ENCODE results near the gene CWC27. TPM values are rescaled to one million over a fixed set of nuclear protein-coding genes. Genes with fewer than 3 reads are reported as not detected.

Gene CWC27
- total and polyA plus RNA-seq, 9 of the 15 experiments (the other 6 are each of a cell fraction or from before 2014, with no cell fraction given) = 19.7 to 49.3 (median 38.3) TPM

- TF ChIP-seq MAZ (CRISPR knock-in tag; conservative IDR thresholded peaks at IDR 0.05 in 1 of 2, IDR thresholded peaks at IDR 0.05 in 1 of 2) = peak; percentile 36 to 72; a peak in 1 of 4 replicates
- peak; percentile 41; the same call in 1 of the 2 replicates for TF ChIP-seq MAFF (IDR thresholded peaks at IDR 0.05; ENCODE audit: low read length)
- no peak for TF ChIP-seq FOXP4 (CRISPR knock-in tag; IDR thresholded peaks at IDR 0.05; ENCODE audit: borderline replicate concordance)
- no peak for TF ChIP-seq E2F3 (CRISPR knock-in tag; IDR thresholded peaks at IDR 0.05)
- TF ChIP-seq CBFA2T2 (conservative IDR thresholded peaks at IDR 0.05) = no peak
- TF ChIP-seq SMARCA4 (IDR thresholded peaks at IDR 0.05) = peak; percentile 31; the same call in 1 of the 2 replicates
- TF ChIP-seq ZNF174 (CRISPR knock-in tag; IDR thresholded peaks at IDR 0.05) = no peak
- TF ChIP-seq MEF2A (IDR thresholded peaks at IDR 0.05; ENCODE audit: control insufficient read depth, low read depth, low read length) = no peak
- TF ChIP-seq PPARD (CRISPR knock-in tag; IDR thresholded peaks at IDR 0.05) = no peak
- TF ChIP-seq FOS (IDR thresholded peaks at IDR 0.05; ENCODE audit: extremely low read depth, insufficient read length) = no peak
- TF ChIP-seq RBM15 (IDR thresholded peaks at IDR 0.05; ENCODE audit: insufficient read depth, low read length) = no peak
- no peak for TF ChIP-seq CEBPB (tag; IDR thresholded peaks at IDR 0.05)
- no peak for TF ChIP-seq NFE2L1 (tag; IDR thresholded peaks at IDR 0.05; ENCODE audit: borderline replicate concordance, low read depth)
- no peak for TF ChIP-seq SNAPC5 (CRISPR knock-in tag; IDR thresholded peaks at IDR 0.05)
- no peak for TF ChIP-seq ZNF561 (CRISPR knock-in tag; conservative IDR thresholded peaks at IDR 0.05)
- no peak for TF ChIP-seq KLF1 (tag; IDR thresholded peaks at IDR 0.05)
- no peak for TF ChIP-seq CC2D1A (IDR thresholded peaks at IDR 0.05)
- no peak for TF ChIP-seq RUNX1 (IDR thresholded peaks at IDR 0.05; ENCODE audit: low read depth)
- TF ChIP-seq CSDE1 (IDR thresholded peaks at IDR 0.05) = 0 out of 4 replicates have a peak, but pooled peaks of 1 of the 2 experiments have one; percentile 16
- peak; percentile 87 for TF ChIP-seq TAF1 (IDR thresholded peaks at IDR 0.05; ENCODE audit: control insufficient read depth, extremely low read depth, insufficient read depth, low read length, severe bottlenecking)
- TF ChIP-seq ZBTB7A (IDR thresholded peaks at IDR 0.05; ENCODE audit: borderline replicate concordance, control insufficient read depth, low read depth, low read length) = peak; percentile 66; the same call in 1 of the 2 replicates
- TF ChIP-seq NFATC3 (IDR thresholded peaks at IDR 0.05) = no peak
- TF ChIP-seq ARID2 (IDR thresholded peaks at IDR 0.05) = no peak
- 0 out of 2 replicates have a peak, but pooled peaks have one; percentile 64 for TF ChIP-seq RHOXF2B (CRISPR knock-in tag; conservative IDR thresholded peaks at IDR 0.05)
- TF ChIP-seq COPS2 (conservative IDR thresholded peaks at IDR 0.05) = no peak
- 0 out of 2 replicates have a peak, but pooled peaks have one; percentile 29 for TF ChIP-seq ZFP91 (CRISPR knock-in tag; IDR thresholded peaks at IDR 0.05)
- no peak for TF ChIP-seq DPF2 (IDR thresholded peaks at IDR 0.05)
Measured at GRCh38 chr5:64768358-64769312, at the start of gene CWC27, which contains the start of gene SREK1IP1 (continued).

Measured in K562 (cell line).